Posterior cingulate gyrus (tissue), 11 donors: ENCODE results near the gene AP1G2.
A peak's percentile ranks its signal among the peaks of the same experiment; 100 is the strongest.
"Not testable (repeated sequence)": the region's sequence is repeated elsewhere in the genome, so short reads cannot be mapped to it uniquely, and the experiment has no call there.

Experiments used
- DNase-seq, 10 donors: peaks; one replicate each; pipeline versions ENCODE4 v3.0.0 to v3.0.0-alpha.2; 2020 to 2021; ENCODE audit warnings: mixed read lengths in 3 of 10
- intact Hi-C: fragments of 100-400 bp; cut with DNase I; formaldehyde crosslinking; loops from one replicate; pipeline ENCODE4 v1.15.1; 2023

AP1G2 gene

GRCh38 chr14:23544511-23545447 lies 22.8 kb downstream of the AP1G2 start:
- intact Hi-C loops, result no loop called here
- DNase-seq, result peak; percentile 49 to 93 (median 66)

DNA sequence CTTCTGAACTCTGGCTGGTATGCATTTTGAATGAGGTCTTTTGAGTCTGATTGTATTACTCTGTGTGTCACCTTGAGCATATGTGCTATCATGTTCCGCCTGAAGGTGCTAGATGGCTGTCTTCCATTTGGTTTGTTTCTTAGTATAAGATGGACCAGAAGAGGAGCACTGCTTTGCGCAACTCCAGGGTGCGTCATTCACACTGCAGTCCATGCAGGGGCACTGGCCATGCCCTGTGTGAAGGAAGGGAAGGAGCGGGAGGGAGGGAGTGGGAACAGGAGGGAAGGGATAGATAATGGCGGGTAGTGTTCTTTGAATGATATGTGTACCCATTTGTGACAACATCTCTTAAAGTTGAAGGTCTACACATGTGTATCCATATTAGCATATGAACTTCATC lies 24.2 kb downstream of the AP1G2 start:
- DNase-seq, result peak in 3 of 10 donors; percentile 42 to 71 (median 69)

GRCh38 chr14:23542261-23542660 lies 25.3 kb downstream of the AP1G2 start:
- peak in 3 of 10 donors; percentile 35 to 75 (median 64) for DNase-seq
- intact Hi-C loops, result no loop called here

More for the DNA sequence above, 24.2 kb downstream of the AP1G2 start:
- intact Hi-C loops, result no loop called here

DNA sequence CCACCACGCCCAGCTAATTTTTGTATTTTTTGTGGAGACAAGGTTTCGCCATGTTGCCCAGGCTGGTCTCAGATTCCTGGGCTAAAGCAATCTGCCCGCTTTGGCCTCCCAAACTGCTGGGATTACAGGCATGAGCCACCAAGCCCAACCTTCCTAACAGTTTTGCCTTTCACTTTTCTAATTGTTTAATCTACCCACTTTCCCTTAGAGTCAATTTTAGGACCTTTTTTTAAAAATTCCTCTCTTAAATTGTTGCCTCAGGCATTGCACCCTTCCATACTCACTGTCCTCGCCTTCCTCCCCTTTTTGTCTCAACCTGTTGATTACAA lies 27.5 kb downstream of the AP1G2 start:
- DNase-seq, result peak in 1 of 10 donors; percentile 14
- intact Hi-C loops, result loop anchor here (2.0 kb wide), 1 partner anchor 57 kb away; no protein-coding TSS in a partner anchor

- intact Hi-C loops, result loop anchor here (2.0 kb wide), 1 partner anchor 57 kb away; no protein-coding TSS in a partner anchor
- DNase-seq, result peak in 4 of 10 donors; percentile 43 to 88 (median 67)
Measured at GRCh38 chr14:23539248-23540140, 28.1 kb downstream of the AP1G2 start.

DNA sequence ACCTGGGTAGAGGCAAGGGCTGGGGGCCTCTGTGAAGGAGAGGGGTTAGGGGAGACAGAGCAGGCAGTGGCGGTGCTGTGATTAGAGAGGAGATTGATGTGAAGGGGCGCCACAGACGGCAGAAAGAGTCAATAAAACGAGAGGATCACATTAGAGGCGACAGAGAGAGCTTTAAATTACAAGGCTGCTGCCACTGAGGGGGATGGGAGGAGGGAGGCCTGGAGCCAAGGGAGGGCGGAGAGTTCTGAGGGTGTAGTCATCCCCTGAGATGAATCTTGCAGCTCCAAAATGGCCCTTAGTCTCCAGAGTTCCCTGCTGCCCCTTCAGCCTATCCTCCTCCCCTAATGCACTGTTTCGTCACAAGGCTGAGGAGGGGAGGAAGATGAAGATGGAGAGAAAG lies 28.8 kb downstream of the AP1G2 start:
- intact Hi-C loops, result no loop called here
- DNase-seq, result peak in 9 of 10 donors; percentile 59 to 96 (median 61)

GRCh38 chr14:23538050-23538718 lies 29.4 kb downstream of the AP1G2 start:
- intact Hi-C loops, result no loop called here
- peak in 1 of 10 donors; percentile 22 for DNase-seq

DNA sequence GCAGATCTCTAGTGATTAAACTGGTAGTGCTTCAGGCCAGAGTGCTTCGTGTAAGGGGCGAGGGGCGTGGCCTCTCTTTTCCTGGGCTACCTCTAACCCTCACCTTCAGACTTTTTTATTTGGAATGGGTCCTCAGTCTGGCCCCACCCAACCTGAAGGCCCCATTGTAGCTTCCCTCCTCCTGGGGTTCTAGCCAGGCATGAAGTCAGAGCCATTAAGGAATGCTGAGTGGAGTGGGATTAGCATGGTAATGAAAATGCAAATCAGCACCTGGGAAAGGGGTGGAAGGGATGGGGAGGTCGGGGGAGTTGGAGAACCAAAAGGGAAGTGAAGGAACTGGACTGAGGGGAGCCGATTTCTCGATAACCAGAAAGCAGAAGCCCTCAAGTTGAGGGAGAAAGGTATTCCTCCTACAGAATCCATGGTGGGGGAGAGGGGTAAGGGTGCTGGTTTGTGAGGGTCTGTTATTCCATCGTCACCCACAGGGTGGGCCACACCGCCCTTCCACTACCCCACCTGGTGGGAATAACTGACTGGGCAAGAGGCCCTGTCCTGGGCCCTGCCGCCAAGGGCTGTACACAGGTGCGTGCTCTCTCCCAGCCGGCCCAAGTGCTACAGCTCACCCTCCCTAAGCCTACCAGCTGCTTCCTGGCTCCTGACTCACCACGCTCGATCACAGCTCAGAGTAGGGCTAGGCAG lies 30.1 kb downstream of the AP1G2 start:
- intact Hi-C loops, result no loop called here
- peak in 4 of 10 donors; percentile 62 to 85 (median 85) for DNase-seq

- intact Hi-C loops, result not testable (repeated sequence)
- DNase-seq, result peak in 3 of 10 donors; percentile 71 to 88 (median 80)
Measured at GRCh38 chr14:23536906-23537305, 30.7 kb downstream of the AP1G2 start.

DNA sequence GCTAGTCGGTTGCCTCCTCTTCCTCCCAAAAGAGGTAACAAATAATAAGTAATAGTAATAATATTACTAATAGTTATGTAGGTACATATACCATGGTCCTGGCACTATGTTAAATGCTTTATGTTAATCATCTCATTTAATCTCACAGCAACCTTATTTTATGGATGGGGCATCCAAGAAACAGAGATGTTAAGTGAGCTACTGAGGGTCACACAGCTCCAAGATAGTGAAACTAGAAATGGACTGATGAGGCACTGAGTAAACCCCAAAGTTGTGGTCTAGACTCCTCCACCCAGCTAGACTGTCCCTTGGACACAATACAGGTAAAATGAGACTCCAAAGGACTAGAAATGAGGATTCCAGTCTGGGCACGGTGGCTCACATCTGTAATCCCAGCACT lies 31.1 kb downstream of the AP1G2 start:
- intact Hi-C loops, result no loop called here
- DNase-seq, result no peak

- peak in 1 of 10 donors; percentile 54 for DNase-seq
- intact Hi-C loops, result no loop called here
Measured at GRCh38 chr14:23535943-23536342, 31.6 kb downstream of the AP1G2 start.

DNA sequence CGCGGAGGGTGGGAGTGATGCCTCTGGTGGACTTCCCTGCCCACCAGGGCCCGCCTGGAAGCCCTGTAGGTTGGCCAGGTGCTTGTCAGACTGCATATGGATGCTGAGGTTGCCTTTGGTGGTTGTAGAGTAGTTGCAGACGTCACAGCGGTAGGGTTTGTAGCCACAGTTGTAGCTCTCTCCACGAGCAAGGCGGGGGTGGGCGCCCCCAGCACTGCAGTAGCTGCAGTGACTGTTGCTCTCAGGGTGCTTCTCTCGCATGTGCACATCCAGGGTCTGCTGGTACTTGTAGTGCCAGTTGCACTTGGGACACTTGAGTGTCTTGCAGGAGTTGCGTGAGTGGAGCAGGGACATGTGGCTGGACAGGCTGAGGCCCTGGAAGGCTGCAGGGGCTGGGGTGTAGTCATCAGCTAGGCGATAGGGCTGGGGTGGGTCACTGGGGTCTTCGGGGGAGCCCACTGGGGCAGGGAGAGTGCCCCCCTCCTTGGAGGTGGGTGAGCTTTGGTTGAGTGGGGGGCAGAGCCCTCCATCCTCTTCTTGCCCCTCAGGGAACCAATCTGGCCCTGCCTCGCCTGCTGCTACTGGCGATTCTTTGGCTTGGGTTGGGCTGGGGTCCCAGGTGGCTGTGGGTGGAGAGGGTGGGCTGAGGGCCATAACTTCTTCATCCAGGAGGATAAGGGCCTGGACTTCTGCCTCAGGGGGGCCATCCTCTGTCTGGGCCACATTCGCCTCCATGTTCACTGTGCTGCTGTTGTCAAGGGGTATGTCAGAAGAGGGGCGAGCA lies 33.7 kb downstream of the AP1G2 start:
- DNase-seq, result peak in 1 of 10 donors; percentile 64
- intact Hi-C loops, result no loop called here

DNA sequence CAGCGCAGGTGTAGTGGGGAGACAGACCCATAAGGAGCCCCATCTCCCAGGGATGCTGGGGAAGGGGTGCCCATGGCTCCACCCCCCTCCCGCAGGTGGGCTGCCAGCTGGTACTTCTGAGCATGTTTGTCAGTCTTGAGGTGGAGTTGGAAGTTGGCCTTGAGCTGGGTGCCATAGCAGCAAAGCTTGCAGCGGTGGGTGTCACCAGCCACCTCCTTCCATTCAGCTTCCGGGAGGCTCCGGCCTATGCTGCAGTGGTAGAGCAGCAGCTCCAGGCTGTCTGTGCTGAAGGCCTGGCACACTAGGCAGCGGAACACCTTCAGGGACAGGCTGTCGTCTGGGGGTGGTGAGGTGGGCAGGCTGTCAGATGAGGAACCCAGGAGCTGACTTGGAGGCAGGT lies 34.9 kb downstream of the AP1G2 start:
- intact Hi-C loops, result no loop called here
- DNase-seq, result peak in 2 of 10 donors; percentile 57 to 74

GRCh38 chr14:23531391-23531790 lies 36.2 kb downstream of the AP1G2 start:
- intact Hi-C loops, result no loop called here
- DNase-seq, result no peak

DNA sequence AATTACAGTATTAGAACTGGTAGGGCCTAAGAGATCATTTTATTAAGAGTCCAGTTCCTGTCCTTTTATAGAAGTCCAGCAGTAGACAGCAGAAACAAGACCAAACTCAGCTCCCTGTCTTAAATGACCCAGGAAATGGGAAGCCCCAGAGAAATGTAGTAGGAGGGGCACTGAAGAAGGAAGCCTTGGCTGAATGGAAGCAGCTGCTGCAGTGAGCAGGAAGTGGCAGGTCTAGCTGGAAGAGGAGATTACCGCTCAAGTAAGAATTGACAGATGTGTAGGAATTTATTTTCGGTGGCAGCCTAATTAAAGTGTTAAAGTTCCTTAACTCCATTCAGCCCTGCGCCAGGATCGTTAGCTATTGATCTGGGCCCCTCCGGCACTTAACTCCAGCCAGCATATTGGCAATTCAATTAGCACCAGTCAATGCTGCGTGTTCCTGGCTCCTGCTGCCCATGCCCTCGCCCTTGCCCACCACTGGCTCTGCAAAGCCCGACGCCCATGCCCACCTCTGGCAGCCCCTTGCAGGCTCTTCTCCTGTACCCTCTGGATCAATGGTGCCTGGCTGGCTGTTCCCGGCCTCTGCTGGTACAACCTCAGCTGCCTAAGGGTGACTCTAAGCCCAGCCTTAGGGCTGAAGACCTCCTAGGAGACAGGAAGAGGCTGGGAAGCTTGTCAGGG lies 37.1 kb downstream of the AP1G2 start:
- no peak for DNase-seq
- intact Hi-C loops, result no loop called here

- no peak for DNase-seq
- intact Hi-C loops, result no loop called here
Measured at GRCh38 chr14:23529016-23529415, 38.6 kb downstream of the AP1G2 start.

DNA sequence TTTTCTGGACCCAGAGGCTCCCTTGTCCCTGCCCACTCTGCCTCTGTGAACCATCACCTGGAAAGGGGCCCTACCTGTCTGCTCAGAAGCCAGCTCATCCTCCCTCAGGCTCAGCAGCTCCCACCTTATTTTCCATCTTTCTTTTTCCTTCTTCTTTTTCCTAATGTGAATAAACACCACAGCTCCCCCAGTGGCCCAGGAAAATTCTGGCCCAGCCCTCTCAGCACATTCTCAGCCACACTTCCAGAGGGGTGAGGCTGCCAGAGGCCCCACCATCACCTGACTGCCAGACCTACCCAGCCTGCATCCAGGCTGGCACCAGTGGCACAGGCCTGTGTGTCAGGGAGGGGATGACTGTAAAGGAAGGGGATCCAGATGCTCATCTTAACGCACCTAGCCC lies 39.0 kb downstream of the AP1G2 start:
- peak in 3 of 10 donors; percentile 52 to 84 (median 78) for DNase-seq

GRCh38 chr14:23525611-23526010 lies 42.0 kb downstream of the AP1G2 start:
- peak in 1 of 10 donors; percentile 49 for DNase-seq

More for the DNA sequence above, 39.0 kb downstream of the AP1G2 start:
- intact Hi-C loops, result no loop called here

More at GRCh38 chr14:23525611-23526010, 42.0 kb downstream of the AP1G2 start:
- intact Hi-C loops, result no loop called here
